Spleen (tissue), 7 donors: ENCODE results near the gene NADK2.

Experiments used
- CTCF ChIP-seq, 11 experiments: fragments of 200-600 bp in 7 of 11; fragments of 450-650 bp in 4 of 11; sonication (generic) in 4 of 11; IDR thresholded peaks in 8 of 11; conservative IDR thresholded peaks in 3 of 11; 1 replicate in 7 of 11; 2 replicates in 4 of 11; pipeline versions ENCODE4 v1.4.0 to v1.8.0; 2016 to 2021; ENCODE audit warnings: antibody characterized with exemption in 11 of 11, inconsistent platforms in 4 of 11, mild to moderate bottlenecking in 1 of 11
- POLR2A ChIP-seq, 3 donors: fragments of 450-650 bp; IDR thresholded peaks; one replicate each; pipeline ENCODE4 v1.5.1; 2017; ENCODE audit warnings: antibody characterized with exemption in 3 of 3, mild to moderate bottlenecking in 1 of 3
- POLR2AphosphoS5 ChIP-seq, 3 donors: sonication (generic); formaldehyde crosslinking; IDR thresholded peaks; one replicate each; pipeline ENCODE4 v1.5.1; 2017; ENCODE audit warnings: antibody characterized with exemption in 3 of 3
- donor health status: DM: no; HTN: no; CAD: no; lungs with moderate emphysema.
- donor health status: DM: no; HTN: no; CAD: no.
- donor health status: DM: no; HTN: no; CAD: no.

GRCh38 chr5:36161361-36161760, 80.4 kb downstream of the NADK2 start:
- no peak for TF ChIP-seq POLR2AphosphoS5 (IDR thresholded peaks at IDR 0.05)
- TF ChIP-seq CTCF (IDR thresholded peaks at IDR 0.05 in 8 of 11, conservative IDR thresholded peaks at IDR 0.05 in 3 of 11) = no peak
- no peak for TF ChIP-seq POLR2A (IDR thresholded peaks at IDR 0.05)
